ENCODE measurements around the gene SESN1.

Gene SESN1

DNA sequence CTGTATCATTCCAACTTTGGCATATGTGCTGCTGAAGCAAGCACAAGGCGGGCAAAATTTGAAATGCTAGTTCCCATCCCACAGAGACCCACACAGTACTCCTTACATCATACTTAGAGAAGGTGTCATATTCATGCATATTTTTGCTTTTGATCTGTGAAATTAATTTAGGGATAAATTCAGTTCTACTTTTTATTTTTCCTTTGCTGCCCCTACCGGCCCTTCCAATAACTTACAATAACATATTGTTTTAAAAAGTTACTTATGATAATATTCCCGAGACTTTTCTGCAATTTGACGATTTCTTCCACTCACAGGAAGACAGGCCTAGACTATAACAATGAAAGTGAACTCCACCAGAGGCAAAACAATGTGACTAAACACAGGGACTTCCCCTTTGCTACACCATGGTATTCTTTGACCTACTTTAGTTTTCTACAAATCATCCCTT, 35.0 kb downstream of the SESN1 start:
- peak; percentile 60 for DNase-seq (ENCODE audit: low read depth)
- Histone ChIP-seq H3K9me3 (ENCODE audit: control insufficient read depth, low read length) (no peaks in the 10 kb centered on the region), H3K27me3 (replicated peaks; ENCODE audit: control insufficient read depth, insufficient read depth, low read length) (no peaks in the 10 kb centered on the region), H3K36me3 (ENCODE audit: control insufficient read depth, insufficient read depth, low read length, severe bottlenecking) (no peaks in the 10 kb centered on the region), H3K4me1 (ENCODE audit: control insufficient read depth, insufficient read depth, low read length) (peaks cover 54% of the 10 kb centered on the region), H3K4me3 (ENCODE audit: low read length) (peak overlapping the region; percentile 63), H3K9ac (ENCODE audit: low read length) (peak overlapping the region; percentile 47)

DNA sequence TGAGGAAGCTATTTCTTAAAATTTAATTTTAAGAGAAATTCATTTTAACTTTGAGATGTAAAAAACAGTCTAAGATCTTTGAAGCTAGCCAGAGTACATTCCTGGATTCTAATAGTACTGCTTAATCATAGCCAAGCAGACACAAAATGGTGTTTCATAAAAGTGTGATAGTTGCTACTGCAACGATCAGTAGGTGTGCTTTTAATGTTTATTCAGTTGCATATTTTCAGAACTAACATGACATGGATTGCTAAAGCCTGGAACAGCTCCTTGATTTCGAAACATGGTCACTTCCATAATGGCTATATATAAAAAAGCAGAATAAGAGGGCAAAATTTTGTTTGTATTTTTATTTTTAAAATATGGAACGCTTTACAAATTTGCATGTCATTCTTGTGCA, 35.5 kb downstream of the SESN1 start:
- Histone ChIP-seq H3K9ac (ENCODE audit: low read length) (no peak overlapping the region), H3K36me3 (ENCODE audit: control insufficient read depth, insufficient read depth, low read length, severe bottlenecking) (no peaks in the 10 kb centered on the region), H3K4me3 (ENCODE audit: low read length) (peak overlapping the region; percentile 63), H3K4me1 (ENCODE audit: control insufficient read depth, insufficient read depth, low read length) (peaks cover 57% of the 10 kb centered on the region), H3K9me3 (ENCODE audit: control insufficient read depth, low read length) (no peaks in the 10 kb centered on the region), H3K27me3 (replicated peaks; ENCODE audit: control insufficient read depth, insufficient read depth, low read length) (no peaks in the 10 kb centered on the region)
- peak; percentile 72 for DNase-seq (ENCODE audit: low read depth)

GRCh38 chr6:109058620-109059019, 36.0 kb downstream of the SESN1 start:
- H3K9ac ChIP-seq (ENCODE audit: low read length) = no peak overlapping the region
- H3K4me1 ChIP-seq (ENCODE audit: control insufficient read depth, insufficient read depth, low read length) = peaks cover 57% of the 10 kb centered on the region
- no peak overlapping the region for H3K4me3 ChIP-seq (ENCODE audit: low read length)
- no peaks in the 10 kb centered on the region for H3K36me3 ChIP-seq (ENCODE audit: control insufficient read depth, insufficient read depth, low read length, severe bottlenecking)
- H3K27me3 ChIP-seq (replicated peaks; ENCODE audit: control insufficient read depth, insufficient read depth, low read length) = no peaks in the 10 kb centered on the region
- H3K9me3 ChIP-seq (ENCODE audit: control insufficient read depth, low read length) = no peaks in the 10 kb centered on the region
- no peak for DNase-seq (ENCODE audit: low read depth)

DNA sequence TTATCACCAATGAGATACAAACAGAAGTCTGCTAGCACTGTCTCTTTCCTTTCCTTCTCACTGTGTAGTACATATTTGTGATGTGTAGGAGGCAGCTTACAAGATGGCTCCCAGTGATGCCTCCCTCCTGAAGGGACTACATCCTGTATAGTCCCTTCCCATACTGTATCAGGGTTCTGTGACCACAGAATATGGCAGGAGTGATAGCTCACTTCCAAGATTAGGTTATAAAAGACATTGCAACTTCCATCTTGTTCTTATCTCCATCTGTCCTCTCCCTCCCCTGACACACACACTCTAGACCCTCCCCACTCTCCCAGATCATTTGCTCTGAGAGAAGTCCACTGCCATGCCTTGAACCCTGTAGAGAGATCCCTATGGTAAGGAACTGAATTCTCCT, 38.0 kb downstream of the SESN1 start:
- Histone ChIP-seq H3K36me3 (ENCODE audit: control insufficient read depth, insufficient read depth, low read length, severe bottlenecking) (no peaks in the 10 kb centered on the region), H3K4me3 (ENCODE audit: low read length) (peak overlapping the region; percentile 55), H3K4me1 (ENCODE audit: control insufficient read depth, insufficient read depth, low read length) (peaks cover 65% of the 10 kb centered on the region), H3K9ac (ENCODE audit: low read length) (no peak overlapping the region), H3K27me3 (replicated peaks; ENCODE audit: control insufficient read depth, insufficient read depth, low read length) (no peaks in the 10 kb centered on the region), H3K9me3 (ENCODE audit: control insufficient read depth, low read length) (no peaks in the 10 kb centered on the region)
- no peak for DNase-seq (ENCODE audit: low read depth)

- Histone ChIP-seq H3K36me3 (ENCODE audit: control insufficient read depth, insufficient read depth, low read length, severe bottlenecking) (no peaks in the 10 kb centered on the region), H3K27me3 (replicated peaks; ENCODE audit: control insufficient read depth, insufficient read depth, low read length) (no peaks in the 10 kb centered on the region), H3K4me1 (ENCODE audit: control insufficient read depth, insufficient read depth, low read length) (peaks cover 65% of the 10 kb centered on the region), H3K9ac (ENCODE audit: low read length) (no peak overlapping the region), H3K4me3 (ENCODE audit: low read length) (peak overlapping the region; percentile 55), H3K9me3 (ENCODE audit: control insufficient read depth, low read length) (no peaks in the 10 kb centered on the region)
- DNase-seq (ENCODE audit: low read depth) = peak; percentile 66
Measured at GRCh38 chr6:109055771-109056235, 38.8 kb downstream of the SESN1 start.

DNA sequence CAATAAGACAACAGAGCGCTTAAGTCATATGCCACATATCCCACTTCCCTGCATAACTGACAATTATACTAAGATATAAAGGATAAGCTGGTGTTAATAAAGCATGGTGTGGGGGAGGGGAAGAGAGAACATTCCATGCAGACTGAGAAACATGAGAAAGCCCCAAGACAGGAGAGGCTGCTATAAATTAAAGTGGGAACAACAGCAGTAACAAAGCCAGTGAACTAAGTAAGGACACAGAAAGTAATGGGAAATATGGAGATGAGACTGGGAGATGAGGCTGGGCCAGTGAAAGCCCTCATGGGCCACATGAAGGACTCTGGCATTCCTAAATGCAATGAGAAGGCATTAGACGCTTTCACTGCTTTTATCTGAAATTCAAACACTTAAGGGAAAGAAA, 41.3 kb downstream of the SESN1 start:
- Histone ChIP-seq H3K9ac (ENCODE audit: low read length) (no peak overlapping the region), H3K36me3 (ENCODE audit: control insufficient read depth, insufficient read depth, low read length, severe bottlenecking) (no peaks in the 10 kb centered on the region), H3K9me3 (ENCODE audit: control insufficient read depth, low read length) (no peaks in the 10 kb centered on the region), H3K4me3 (ENCODE audit: low read length) (no peak overlapping the region), H3K4me1 (ENCODE audit: control insufficient read depth, insufficient read depth, low read length) (peaks cover 42% of the 10 kb centered on the region), H3K27me3 (replicated peaks; ENCODE audit: control insufficient read depth, insufficient read depth, low read length) (no peaks in the 10 kb centered on the region)
- DNase-seq (ENCODE audit: low read depth) = no peak

DNA sequence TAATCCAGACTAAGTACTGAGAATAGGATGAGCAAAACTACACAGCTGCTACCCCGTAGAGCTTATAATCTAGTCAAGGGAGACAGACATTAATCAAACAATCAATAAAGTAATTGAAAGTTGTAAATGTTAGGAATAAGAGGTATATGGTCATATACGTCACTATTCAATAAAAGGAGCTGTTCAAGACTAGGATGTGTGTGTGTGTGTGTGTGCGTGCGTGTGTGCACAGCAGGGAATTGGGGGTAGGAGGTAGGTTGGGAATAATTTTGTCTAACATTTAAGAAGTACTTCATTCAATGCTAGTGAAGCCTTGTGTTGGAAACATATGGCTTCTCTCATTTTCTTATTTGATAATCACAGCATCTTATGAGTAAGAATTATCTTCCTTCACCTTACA, 41.8 kb downstream of the SESN1 start:
- H3K9ac ChIP-seq (ENCODE audit: low read length) = no peak overlapping the region
- H3K9me3 ChIP-seq (ENCODE audit: control insufficient read depth, low read length) = no peaks in the 10 kb centered on the region
- H3K4me3 ChIP-seq (ENCODE audit: low read length) = no peak overlapping the region
- no peak for DNase-seq (ENCODE audit: low read depth)
- peaks cover 40% of the 10 kb centered on the region for H3K4me1 ChIP-seq (ENCODE audit: control insufficient read depth, insufficient read depth, low read length)
- H3K27me3 ChIP-seq (replicated peaks; ENCODE audit: control insufficient read depth, insufficient read depth, low read length) = no peaks in the 10 kb centered on the region
- no peaks in the 10 kb centered on the region for H3K36me3 ChIP-seq (ENCODE audit: control insufficient read depth, insufficient read depth, low read length, severe bottlenecking)

- no peaks in the 10 kb centered on the region for H3K36me3 ChIP-seq (ENCODE audit: control insufficient read depth, insufficient read depth, low read length, severe bottlenecking)
- DNase-seq (ENCODE audit: low read depth) = no peak
- no peak overlapping the region for H3K9ac ChIP-seq (ENCODE audit: low read length)
- peaks cover 34% of the 10 kb centered on the region for H3K4me1 ChIP-seq (ENCODE audit: control insufficient read depth, insufficient read depth, low read length)
- H3K27me3 ChIP-seq (replicated peaks; ENCODE audit: control insufficient read depth, insufficient read depth, low read length) = no peaks in the 10 kb centered on the region
- H3K9me3 ChIP-seq (ENCODE audit: control insufficient read depth, low read length) = no peaks in the 10 kb centered on the region
- no peak overlapping the region for H3K4me3 ChIP-seq (ENCODE audit: low read length)
Measured at GRCh38 chr6:109052018-109052651, 42.5 kb downstream of the SESN1 start.

- no peaks in the 10 kb centered on the region for H3K36me3 ChIP-seq (ENCODE audit: control insufficient read depth, insufficient read depth, low read length, severe bottlenecking)
- peaks cover 27% of the 10 kb centered on the region for H3K4me1 ChIP-seq (ENCODE audit: control insufficient read depth, insufficient read depth, low read length)
- no peaks in the 10 kb centered on the region for H3K9me3 ChIP-seq (ENCODE audit: control insufficient read depth, low read length)
- H3K4me3 ChIP-seq (ENCODE audit: low read length) = no peak overlapping the region
- H3K9ac ChIP-seq (ENCODE audit: low read length) = no peak overlapping the region
- H3K27me3 ChIP-seq (replicated peaks; ENCODE audit: control insufficient read depth, insufficient read depth, low read length) = no peaks in the 10 kb centered on the region
- no peak for DNase-seq (ENCODE audit: low read depth)
Measured at GRCh38 chr6:109051301-109052017, 43.2 kb downstream of the SESN1 start.

DNA sequence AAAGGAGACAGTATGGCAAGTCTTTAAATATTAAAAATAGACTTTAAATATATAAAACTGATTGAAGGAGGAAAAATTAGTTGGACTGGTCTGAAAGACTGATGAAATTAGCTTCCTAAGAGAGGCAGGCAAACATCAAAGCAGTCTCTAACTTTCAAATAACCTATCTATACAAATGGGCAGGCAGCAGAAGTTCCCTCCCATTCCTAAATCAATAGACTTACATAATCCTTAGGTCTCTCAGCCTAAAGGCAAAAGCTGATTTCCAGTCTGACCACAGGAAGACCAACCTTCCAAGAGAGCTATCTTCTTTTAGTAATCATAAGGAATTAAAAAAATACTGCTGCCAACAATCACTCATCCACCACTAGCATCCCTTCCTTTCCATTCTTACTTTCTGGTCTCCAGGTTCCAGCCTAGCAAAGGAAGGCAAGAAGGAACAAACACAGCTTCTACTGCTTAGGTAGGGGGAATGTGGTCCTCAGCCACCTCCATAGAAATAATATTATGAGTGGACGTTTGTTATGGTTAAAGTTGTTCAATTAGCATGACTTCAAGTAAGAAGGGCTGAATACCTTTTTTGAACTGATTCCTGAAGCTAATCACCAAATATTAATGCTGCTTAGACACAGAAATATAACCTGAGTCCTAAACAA, 44.1 kb downstream of the SESN1 start:
- Histone ChIP-seq H3K4me3 (ENCODE audit: low read length) (no peak overlapping the region), H3K9me3 (ENCODE audit: control insufficient read depth, low read length) (no peaks in the 10 kb centered on the region), H3K27me3 (replicated peaks; ENCODE audit: control insufficient read depth, insufficient read depth, low read length) (no peaks in the 10 kb centered on the region), H3K4me1 (ENCODE audit: control insufficient read depth, insufficient read depth, low read length) (peaks cover 20% of the 10 kb centered on the region), H3K36me3 (ENCODE audit: control insufficient read depth, insufficient read depth, low read length, severe bottlenecking) (no peaks in the 10 kb centered on the region), H3K9ac (ENCODE audit: low read length) (no peak overlapping the region)
- no peak for DNase-seq (ENCODE audit: low read depth)

GRCh38 chr6:109050012-109050411, 44.6 kb downstream of the SESN1 start:
- Histone ChIP-seq H3K4me1 (ENCODE audit: control insufficient read depth, insufficient read depth, low read length) (peaks cover 15% of the 10 kb centered on the region), H3K36me3 (ENCODE audit: control insufficient read depth, insufficient read depth, low read length, severe bottlenecking) (no peaks in the 10 kb centered on the region), H3K4me3 (ENCODE audit: low read length) (no peak overlapping the region), H3K9ac (ENCODE audit: low read length) (no peak overlapping the region), H3K9me3 (ENCODE audit: control insufficient read depth, low read length) (no peaks in the 10 kb centered on the region), H3K27me3 (replicated peaks; ENCODE audit: control insufficient read depth, insufficient read depth, low read length) (no peaks in the 10 kb centered on the region)
- DNase-seq (ENCODE audit: low read depth) = no peak

All from adipocyte (in vitro differentiated cells).